CD14-positive monocyte (primary cell): Measurements from ENCODE around the gene ACP1. TPM values are rescaled to one million over a fixed set of nuclear protein-coding genes. Genes with fewer than 3 reads are reported as not detected.

Experiments
- DNase-seq, 3 donors: peaks; one replicate each; pipeline ENCODE4 v3.0.0-alpha.2; 2011 to 2022
- H2AFZ ChIP-seq: 2 replicates; pipeline ENCODE4 v1.6.0; 2012; ENCODE audit warnings: mild to moderate bottlenecking, low read depth, low read length, inconsistent platforms; ENCODE audit not compliant: insufficient read depth, poor library complexity, severe bottlenecking
- H3K27ac ChIP-seq, 2 donors: 1 replicate in 1 of 2; 2 replicates in 1 of 2; pipeline ENCODE4 v1.5.1; 2012 to 2013; ENCODE audit warnings: low read length in 2 of 2, control low read depth in 1 of 2, inconsistent platforms in 1 of 2, low read depth in 1 of 2, mild to moderate bottlenecking in 1 of 2
- H3K27me3 ChIP-seq, 2 donors: one replicate each; pipeline versions ENCODE4 v1.6.0 to v1.6.1; 2011 to 2013; ENCODE audit warnings: low read length in 2 of 2; ENCODE audit not compliant: control insufficient read depth in 2 of 2, insufficient read depth in 2 of 2
- H3K36me3 ChIP-seq, 2 donors: replicated peaks in 1 of 2; 1 replicate in 1 of 2; 2 replicates in 1 of 2; pipeline versions ENCODE4 v1.5.1 to v1.6.1; 2012 to 2013; ENCODE audit warnings: low read length in 2 of 2, control low read depth in 1 of 2, inconsistent platforms in 1 of 2, mild to moderate bottlenecking in 1 of 2; ENCODE audit not compliant: insufficient read depth in 2 of 2, control insufficient read depth in 1 of 2
- H3K4me1 ChIP-seq, 2 donors: 1 replicate in 1 of 2; 2 replicates in 1 of 2; pipeline versions ENCODE4 v1.5.1 to v1.6.1; 2012 to 2013; ENCODE audit warnings: low read length in 2 of 2, control low read depth in 1 of 2, inconsistent platforms in 1 of 2, mild to moderate bottlenecking in 1 of 2, moderate library complexity in 1 of 2; ENCODE audit not compliant: insufficient read depth in 2 of 2, control insufficient read depth in 1 of 2
- H3K4me2 ChIP-seq: replicated peaks from 2 replicates; pipeline ENCODE3; 2012; ENCODE audit warnings: low read length, moderate library complexity, mild to moderate bottlenecking; ENCODE audit not compliant: poor library complexity, severe bottlenecking; ENCODE audit errors: extremely low read depth
- H3K4me3 ChIP-seq, 3 experiments: fragments of 200-600 bp in 1 of 3; sonication (generic) in 1 of 3; replicated peaks in 1 of 3; 1 replicate in 2 of 3; 2 replicates in 1 of 3; pipeline ENCODE4 v1.5.1; 2011 to 2013; ENCODE audit warnings: low read length in 3 of 3, mild to moderate bottlenecking in 3 of 3, control low read depth in 2 of 3, low read depth in 2 of 3, inconsistent platforms in 1 of 3, moderate library complexity in 1 of 3
- H3K79me2 ChIP-seq: 2 replicates; pipeline ENCODE4 v1.6.0; 2012; ENCODE audit warnings: mild to moderate bottlenecking, control low read depth, inconsistent platforms, low read length, moderate library complexity; ENCODE audit not compliant: insufficient read depth
- H3K9ac ChIP-seq: 2 replicates; pipeline ENCODE4 v1.6.0; 2017; ENCODE audit warnings: low read length, mild to moderate bottlenecking; ENCODE audit not compliant: insufficient read depth, poor library complexity, severe bottlenecking
- H3K9me3 ChIP-seq, 2 donors: replicated peaks in 1 of 2; 1 replicate in 1 of 2; 2 replicates in 1 of 2; pipeline versions ENCODE4 v1.5.1 to v1.6.1; 2012 to 2013; ENCODE audit warnings: low read length in 2 of 2, control low read depth in 1 of 2; ENCODE audit not compliant: control insufficient read depth in 1 of 2, insufficient read depth in 1 of 2
- H4K20me1 ChIP-seq: 2 replicates; pipeline ENCODE4 v1.6.0; 2012; ENCODE audit warnings: mild to moderate bottlenecking, low read length, control low read depth, moderate library complexity; ENCODE audit not compliant: insufficient read depth
- H3K27ac Mint-ChIP-seq, 7 donors: one replicate each; pipeline ENCODE4 v1.8.0; 2020; ENCODE audit warnings: mild to moderate bottlenecking in 7 of 7, mixed read lengths in 7 of 7, moderate library complexity in 6 of 7, inconsistent platforms in 2 of 7
- H3K27me3 Mint-ChIP-seq, 3 donors: one replicate each; pipeline ENCODE4 v1.8.0; 2021 to 2022; ENCODE audit warnings: low read depth in 3 of 3, mild to moderate bottlenecking in 3 of 3, mixed read lengths in 3 of 3, moderate library complexity in 3 of 3, inconsistent platforms in 1 of 3
- H3K36me3 Mint-ChIP-seq, 2 donors: one replicate each; pipeline ENCODE4 v1.8.0; 2020; ENCODE audit warnings: mixed read lengths in 2 of 2, inconsistent platforms in 1 of 2, mild to moderate bottlenecking in 1 of 2
- H3K4me1 Mint-ChIP-seq: one replicate; pipeline ENCODE4 v1.8.0; 2020; ENCODE audit warnings: mild to moderate bottlenecking, mixed read lengths
- H3K4me3 Mint-ChIP-seq, 2 donors: one replicate each; pipeline ENCODE4 v1.8.0; 2020; ENCODE audit warnings: mild to moderate bottlenecking in 2 of 2, mixed read lengths in 2 of 2, moderate library complexity in 1 of 2
- H3K9me3 Mint-ChIP-seq, 7 donors: one replicate each; pipeline ENCODE4 v1.8.0; 2020 to 2022; ENCODE audit warnings: mixed read lengths in 7 of 7, mild to moderate bottlenecking in 6 of 7, moderate library complexity in 6 of 7, inconsistent platforms in 2 of 7
- WGBS: methylation state at CpG from one replicate; pipeline ENCODE4 v1.1.5; 2013; ENCODE audit warnings: missing lambda C conversion rate; ENCODE audit not compliant: insufficient coverage; 5-methylcytosine and 5-hydroxymethylcytosine counted together
- intact Hi-C, 2 donors: fragments of 100-400 bp; cut with micrococcal nuclease; formaldehyde crosslinking; loops; one replicate each; pipeline versions ENCODE4 v1.15.0 to v1.15.1; 2023
- polyA plus RNA-seq, 3 donors: library from polyadenylated mRNA; depleted of rRNA in 1 of 3; unstranded in 2 of 3; stranded (reverse) in 1 of 3; fragments of 300-500 nt in 2 of 3; fragments of >200 nt in 1 of 3; fragmentation: Illumina TruSeq in 2 of 3; gene quantifications; 1 replicate in 2 of 3; 2 replicates in 1 of 3; pipeline ENCODE4 v1.2.3, GENCODE V29; 2012 to 2021
- TF ChIP-seq, protein P1 (sequence below): fragments of 200-600 bp; IDR thresholded peaks from one replicate; pipeline ENCODE4 v1.8.0; 2022; ENCODE audit warnings: antibody characterized with exemption, mild to moderate bottlenecking

The ACP1 gene
- polyA plus RNA-seq, 3 donors: 51.8 to 77.0 (median 73.2) TPM

GRCh38 chr2:322326-322725 is 57.6 kb downstream of the ACP1 start:
- H3K27me3 ChIP-seq: no peaks in the 10 kb centered on the region
- WGBS: 84% methylated on average over 8 of the region's 10 CpGs
- no peak for DNase-seq
- no peak overlapping the region for H2AFZ ChIP-seq
- no peaks in the 10 kb centered on the region for H4K20me1 ChIP-seq
- no peak overlapping the region for H3K4me2 ChIP-seq
- no peak overlapping the region for H3K9ac ChIP-seq
- Mint-ChIP-seq H3K4me3 (no peak overlapping the region), H3K4me1 (no peaks in the 10 kb centered on the region), H3K36me3 (no peaks in the 10 kb centered on the region), H3K27me3 (peaks cover 0 to 5% (median 0%) of the 10 kb centered on the region in 3 donors), H3K27ac (no peak overlapping the region), H3K9me3 (peaks cover 7 to 15% (median 12%) of the 10 kb centered on the region in 7 donors)
- TF ChIP-seq, protein P1, sequence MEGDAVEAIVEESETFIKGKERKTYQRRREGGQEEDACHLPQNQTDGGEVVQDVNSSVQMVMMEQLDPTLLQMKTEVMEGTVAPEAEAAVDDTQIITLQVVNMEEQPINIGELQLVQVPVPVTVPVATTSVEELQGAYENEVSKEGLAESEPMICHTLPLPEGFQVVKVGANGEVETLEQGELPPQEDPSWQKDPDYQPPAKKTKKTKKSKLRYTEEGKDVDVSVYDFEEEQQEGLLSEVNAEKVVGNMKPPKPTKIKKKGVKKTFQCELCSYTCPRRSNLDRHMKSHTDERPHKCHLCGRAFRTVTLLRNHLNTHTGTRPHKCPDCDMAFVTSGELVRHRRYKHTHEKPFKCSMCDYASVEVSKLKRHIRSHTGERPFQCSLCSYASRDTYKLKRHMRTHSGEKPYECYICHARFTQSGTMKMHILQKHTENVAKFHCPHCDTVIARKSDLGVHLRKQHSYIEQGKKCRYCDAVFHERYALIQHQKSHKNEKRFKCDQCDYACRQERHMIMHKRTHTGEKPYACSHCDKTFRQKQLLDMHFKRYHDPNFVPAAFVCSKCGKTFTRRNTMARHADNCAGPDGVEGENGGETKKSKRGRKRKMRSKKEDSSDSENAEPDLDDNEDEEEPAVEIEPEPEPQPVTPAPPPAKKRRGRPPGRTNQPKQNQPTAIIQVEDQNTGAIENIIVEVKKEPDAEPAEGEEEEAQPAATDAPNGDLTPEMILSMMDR: no peak
- no peak overlapping the region for H3K4me3 ChIP-seq
- intact Hi-C loops: no loop called here
- no peak overlapping the region for H3K27ac ChIP-seq
- H3K79me2 ChIP-seq: no peaks in the 10 kb centered on the region
- no peaks in the 10 kb centered on the region for H3K36me3 ChIP-seq
- H3K9me3 ChIP-seq: peaks cover 0 to 9% of the 10 kb centered on the region in 2 donors
- H3K4me1 ChIP-seq: no peaks in the 10 kb centered on the region

DNA sequence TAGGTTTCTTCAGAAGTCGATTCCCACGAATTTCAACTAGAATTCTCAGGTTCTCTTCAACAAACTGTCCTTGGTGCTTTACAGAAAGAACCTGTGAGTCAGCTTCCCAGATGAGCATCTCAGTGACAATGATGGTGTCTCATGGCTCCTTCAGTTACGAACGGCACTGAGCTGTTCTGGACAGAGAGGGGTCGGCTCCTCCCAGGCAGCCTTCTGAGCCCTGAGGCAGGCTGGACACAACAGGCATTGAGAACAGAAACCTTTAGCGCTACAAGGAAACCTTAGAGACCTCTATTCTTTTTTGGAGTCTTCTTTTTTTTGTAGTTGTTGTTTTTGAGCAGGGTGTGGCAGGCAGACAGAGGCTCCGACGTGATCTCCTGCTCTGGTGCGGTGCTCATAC is 58.3 kb downstream of the ACP1 start:
- Histone ChIP-seq H2AFZ (no peak overlapping the region), H3K9ac (no peak overlapping the region), H3K4me3 (no peak overlapping the region), H3K4me2 (no peak overlapping the region), H3K27me3 (no peaks in the 10 kb centered on the region), H3K79me2 (no peaks in the 10 kb centered on the region), H3K27ac (no peak overlapping the region), H3K9me3 (peaks cover 0 to 9% of the 10 kb centered on the region in 2 donors), H3K4me1 (no peaks in the 10 kb centered on the region), H3K36me3 (no peaks in the 10 kb centered on the region), H4K20me1 (no peaks in the 10 kb centered on the region)
- no peak for DNase-seq
- Mint-ChIP-seq H3K27ac (no peak overlapping the region), H3K27me3 (peaks cover 0 to 2% (median 0%) of the 10 kb centered on the region in 3 donors), H3K9me3 (peaks cover 7 to 17% (median 10%) of the 10 kb centered on the region in 7 donors), H3K4me1 (no peaks in the 10 kb centered on the region), H3K4me3 (no peak overlapping the region), H3K36me3 (no peaks in the 10 kb centered on the region)
- intact Hi-C loops: no loop called here
- TF ChIP-seq, protein P1: no peak
- 88% methylated on average over 4 of the region's 9 CpGs for WGBS

Other genes with a start within 250 kb of the ACP1 start
- not detected for gene FAM110C, start 218.4 kb upstream of the ACP1 start, polyA plus RNA-seq
- gene SH3YL1, start 915 bp upstream of the ACP1 start, polyA plus RNA-seq: 10 to 100 TPM in 1 of 3 donors, 1 to 10 TPM in 2; 2.4 to 11.7 (median 4.0) TPM
- gene ALKAL2, start 23.1 kb downstream of the ACP1 start, polyA plus RNA-seq: not detected